Fibroblast of the conjunctiva (primary cell): ENCODE data around the gene EEFSEC.

ENCODE experiments used
- DNase-seq: peaks from one replicate; pipeline ENCODE4 v3.0.0-alpha.2; 2010; ENCODE audit warnings: low read depth

EEFSEC gene

GRCh38 chr3:128413413-128414205 is 260.3 kb downstream of the EEFSEC start:
- DNase-seq: no peak

GRCh38 chr3:128415200-128415772 is 262.0 kb downstream of the EEFSEC start:
- DNase-seq: no peak

- DNase-seq: no peak
Observed at GRCh38 chr3:128415773-128416577, 262.7 kb downstream of the EEFSEC start.

GRCh38 chr3:128416578-128417211 is 263.4 kb downstream of the EEFSEC start:
- peak; percentile 14 for DNase-seq

GRCh38 chr3:128418900-128419299 is 265.6 kb downstream of the EEFSEC start:
- DNase-seq: no peak

- no peak for DNase-seq
Observed at GRCh38 chr3:128419311-128419710, 266.0 kb downstream of the EEFSEC start.

GRCh38 chr3:128420289-128420688 is 267.0 kb downstream of the EEFSEC start:
- no peak for DNase-seq

- DNase-seq: no peak
Observed at GRCh38 chr3:128420720-128421438, 267.6 kb downstream of the EEFSEC start.

GRCh38 chr3:128421439-128421836 is 268.2 kb downstream of the EEFSEC start:
- DNase-seq: no peak

GRCh38 chr3:128421966-128422365 is 268.7 kb downstream of the EEFSEC start:
- no peak for DNase-seq

GRCh38 chr3:128422762-128423524 is 269.7 kb downstream of the EEFSEC start:
- no peak for DNase-seq

GRCh38 chr3:128423525-128424147 is 270.4 kb downstream of the EEFSEC start:
- no peak for DNase-seq

GRCh38 chr3:128424508-128425069 is 271.3 kb downstream of the EEFSEC start:
- no peak for DNase-seq

- no peak for DNase-seq
Observed at GRCh38 chr3:128425142-128425845, 272.0 kb downstream of the EEFSEC start.

- no peak for DNase-seq
Observed at GRCh38 chr3:128425846-128426127, 272.5 kb downstream of the EEFSEC start.

- no peak for DNase-seq
Observed at GRCh38 chr3:128426128-128426921, 273.0 kb downstream of the EEFSEC start.

GRCh38 chr3:128427175-128427857 is 274.0 kb downstream of the EEFSEC start:
- DNase-seq: no peak
